Caco-2 (cell line): ENCODE results near the gene IL31RA. TPM values are rescaled to one million over a fixed set of nuclear protein-coding genes. Genes with fewer than 3 reads are reported as not detected.

ENCODE experiments used
- BruUV-seq: library from RNA; stranded (reverse); fragments of 400-500 nt; replicated peaks from 2 replicates; lab custom pipeline; 2021; lab: Mats Ljungman, UMichigan
- CTCF ChIA-PET: fragments of 300-600 bp; sonication (Branson Sonifier 250); formaldehyde crosslinking; loops from one replicate; lab custom pipeline; 2022; ENCODE audit warnings: antibody characterized with exemption; lab: Charles Lee
- POLR2A ChIA-PET: fragments of 300-600 bp; sonication (Branson Sonifier 250); formaldehyde crosslinking; loops from one replicate; lab custom pipeline; 2022; ENCODE audit warnings: antibody characterized with exemption; lab: Charles Lee
- DNase-seq, 2 experiments: peaks; one replicate each; pipeline versions ENCODE4 v3.0.0 to v3.0.0-alpha.2; 2020 to 2022
- H3K27me3 ChIP-seq: replicated peaks from 2 replicates; pipeline ENCODE4 v1.6.0; 2011; ENCODE audit warnings: low read length; ENCODE audit not compliant: control insufficient read depth, insufficient read depth
- H3K36me3 ChIP-seq: 2 replicates; pipeline ENCODE4 v1.5.1; 2011; ENCODE audit warnings: low read length; ENCODE audit not compliant: control insufficient read depth, insufficient read depth
- H3K4me1 ChIP-seq: fragments of 250-450 bp; sonication (Bioruptor Pico); 2 replicates; pipeline ENCODE4 v1.5.1; 2020; ENCODE audit warnings: mild to moderate bottlenecking
- H3K4me3 ChIP-seq: 2 replicates; pipeline ENCODE4 v1.5.1; 2011; ENCODE audit warnings: low read depth, mild to moderate bottlenecking, control low read depth, low read length
- H3K9me3 ChIP-seq: fragments of 250-450 bp; sonication (Bioruptor Pico); 2 replicates; pipeline ENCODE4 v1.5.1; 2020; ENCODE audit warnings: mild to moderate bottlenecking, moderate library complexity
- H3K27ac Mint-ChIP-seq: one replicate; pipeline ENCODE4 v1.8.0; 2022; ENCODE audit warnings: mixed read lengths; ENCODE audit not compliant: unreplicated experiment
- H3K27me3 Mint-ChIP-seq: one replicate; pipeline ENCODE4 v1.8.0; 2022; ENCODE audit warnings: mixed read lengths; ENCODE audit not compliant: insufficient read depth, unreplicated experiment
- H3K36me3 Mint-ChIP-seq: one replicate; pipeline ENCODE4 v1.8.0; 2022; ENCODE audit warnings: mild to moderate bottlenecking, mixed read lengths; ENCODE audit not compliant: insufficient read depth, unreplicated experiment
- H3K4me1 Mint-ChIP-seq: one replicate; pipeline ENCODE4 v1.8.0; 2022; ENCODE audit warnings: low read depth, mixed read lengths; ENCODE audit not compliant: unreplicated experiment
- H3K4me3 Mint-ChIP-seq: one replicate; pipeline ENCODE4 v1.8.0; 2022; ENCODE audit warnings: mild to moderate bottlenecking, moderate library complexity, mixed read lengths; ENCODE audit not compliant: unreplicated experiment
- H3K9me3 Mint-ChIP-seq: one replicate; pipeline ENCODE4 v1.8.0; 2022; ENCODE audit warnings: mixed read lengths; ENCODE audit not compliant: unreplicated experiment
- CTCF ChIP-seq, 2 experiments: fragments of 200-600 bp in 1 of 2; IDR thresholded peaks; 1 replicate in 1 of 2; 2 replicates in 1 of 2; pipeline versions ENCODE4 v1.5.1 to v1.8.0; 2011 to 2022; ENCODE audit warnings: antibody characterized with exemption in 1 of 2, control low read depth in 1 of 2, inconsistent platforms in 1 of 2, low read depth in 1 of 2, low read length in 1 of 2, mild to moderate bottlenecking in 1 of 2, moderate library complexity in 1 of 2; ENCODE audit not compliant: insufficient read depth in 1 of 2, severe bottlenecking in 1 of 2, unreplicated experiment in 1 of 2
- intact Hi-C: fragments of 100-400 bp; cut with micrococcal nuclease; formaldehyde crosslinking; loops from one replicate; pipeline ENCODE4 v1.10.0; 2022; ENCODE audit not compliant: unreplicated experiment
- total RNA-seq: library from RNA; stranded (reverse); gene quantifications from 2 replicates; pipeline ENCODE4 v1.2.3, GENCODE V29; 2022

IL31RA gene
- total RNA-seq, 1 experiment from 2014 or later = not detected

GRCh38 chr5:55927861-55928655 is 76.9 kb downstream of the IL31RA start:
- Histone ChIP-seq H3K36me3 (0 out of 2 replicates have a peak, but pooled peaks cover 2% of the 10 kb centered on the region), H3K27me3 (no peaks in the 10 kb centered on the region), H3K4me1 (peaks cover 74% of the 10 kb centered on the region), H3K9me3 (no peaks in the 10 kb centered on the region), H3K4me3 (no peak overlapping the region)
- Mint-ChIP-seq H3K27ac (peak overlapping the region; percentile 88), H3K4me3 (peak overlapping the region; percentile 27), H3K9me3 (no peaks in the 10 kb centered on the region), H3K27me3 (no peaks in the 10 kb centered on the region), H3K36me3 (peaks cover 53% of the 10 kb centered on the region), H3K4me1 (peaks cover 48% of the 10 kb centered on the region)
- peak; percentile 71 to 79 for DNase-seq
- ChIA-PET CTCF (no interaction called here), POLR2A (no interaction called here)
- no peak for TF ChIP-seq CTCF (IDR thresholded peaks at IDR 0.05; ENCODE audit: insufficient read depth in 1 of 2, low read depth in 1 of 2, low read length in 1 of 2, severe bottlenecking in 1 of 2, unreplicated experiment in 1 of 2)
- BruUV-seq = TSS peak; percentile 63
- intact Hi-C loops = no loop called here

GRCh38 chr5:55929020-55929799 is 78.1 kb downstream of the IL31RA start:
- Histone ChIP-seq H3K9me3 (no peaks in the 10 kb centered on the region), H3K4me1 (peaks cover 83% of the 10 kb centered on the region), H3K36me3 (0 out of 2 replicates have a peak, but pooled peaks cover 2% of the 10 kb centered on the region), H3K27me3 (no peaks in the 10 kb centered on the region), H3K4me3 (no peak overlapping the region)
- peaks cover 60% of the 10 kb centered on the region for H3K4me1 Mint-ChIP-seq
- peak overlapping the region; percentile 88 for H3K27ac Mint-ChIP-seq
- intact Hi-C loops = no loop called here
- BruUV-seq = no TSS peak
- CTCF ChIA-PET = no interaction called here
- no peak overlapping the region for H3K4me3 Mint-ChIP-seq
- H3K9me3 Mint-ChIP-seq = no peaks in the 10 kb centered on the region
- TF ChIP-seq CTCF (IDR thresholded peaks at IDR 0.05; ENCODE audit: insufficient read depth in 1 of 2, low read depth in 1 of 2, low read length in 1 of 2, severe bottlenecking in 1 of 2, unreplicated experiment in 1 of 2) = no peak
- H3K36me3 Mint-ChIP-seq = peaks cover 61% of the 10 kb centered on the region
- POLR2A ChIA-PET = no interaction called here
- DNase-seq = no peak
- no peaks in the 10 kb centered on the region for H3K27me3 Mint-ChIP-seq

- POLR2A ChIA-PET = no interaction called here
Measured at GRCh38 chr5:55932700-55933099, 81.5 kb downstream of the IL31RA start.

More at GRCh38 chr5:55932700-55933099, 81.5 kb downstream of the IL31RA start:
- Mint-ChIP-seq H3K27ac (peak overlapping the region; percentile 100), H3K9me3 (no peaks in the 10 kb centered on the region), H3K27me3 (no peaks in the 10 kb centered on the region), H3K36me3 (peaks cover 93% of the 10 kb centered on the region), H3K4me1 (peaks cover 75% of the 10 kb centered on the region), H3K4me3 (peak overlapping the region; percentile 67)
- CTCF ChIA-PET = no interaction called here
- no TSS peak for BruUV-seq
- Histone ChIP-seq H3K36me3 (peaks cover 2% of the 10 kb centered on the region; the same call in 1 of the 2 replicates), H3K27me3 (no peaks in the 10 kb centered on the region), H3K4me1 (peaks cover 70% of the 10 kb centered on the region), H3K4me3 (no peak overlapping the region), H3K9me3 (no peaks in the 10 kb centered on the region)
- no peak for DNase-seq
- no peak for TF ChIP-seq CTCF (IDR thresholded peaks at IDR 0.05; ENCODE audit: insufficient read depth in 1 of 2, low read depth in 1 of 2, low read length in 1 of 2, severe bottlenecking in 1 of 2, unreplicated experiment in 1 of 2)
- intact Hi-C loops = loop anchor here (10.0 kb wide), 2 partner anchors 608 to 912 kb away; no protein-coding TSS in a partner anchor
